SJSA1 (cell line): ENCODE measurements around the gene MAGI1. TPM values are rescaled to one million over a fixed set of nuclear protein-coding genes. Genes with fewer than 3 reads are reported as not detected.

Experiments used
- DNase-seq, 2 experiments: peaks; one replicate each; pipeline ENCODE4 v3.0.0-alpha.2; 2015 to 2020; ENCODE audit warnings: low spot score in 2 of 2, low read depth in 1 of 2
- H3K27ac ChIP-seq: fragments of 250-450 bp; sonication (Bioruptor Pico); 2 replicates; pipeline ENCODE4 v1.5.1; 2020; ENCODE audit warnings: mild to moderate bottlenecking, moderate library complexity
- H3K27me3 ChIP-seq: fragments of 250-450 bp; sonication (Bioruptor Pico); replicated peaks from 2 replicates; pipeline ENCODE4 v1.5.1; 2020; ENCODE audit warnings: mild to moderate bottlenecking, moderate library complexity
- H3K36me3 ChIP-seq: fragments of 250-450 bp; sonication (Bioruptor Pico); 2 replicates; pipeline ENCODE4 v1.5.1; 2020; ENCODE audit warnings: mild to moderate bottlenecking
- H3K4me1 ChIP-seq: fragments of 250-450 bp; sonication (Bioruptor Pico); replicated peaks from 2 replicates; pipeline ENCODE4 v1.6.1; 2021; ENCODE audit warnings: mild to moderate bottlenecking
- H3K4me3 ChIP-seq: fragments of 250-450 bp; sonication (Bioruptor Pico); 2 replicates; pipeline ENCODE4 v1.5.1; 2020; ENCODE audit warnings: mild to moderate bottlenecking
- H3K9me3 ChIP-seq: fragments of 250-450 bp; sonication (Bioruptor Pico); replicated peaks from 2 replicates; pipeline ENCODE4 v1.5.1; 2020; ENCODE audit warnings: mild to moderate bottlenecking
- total RNA-seq: library from RNA; depleted of rRNA; stranded (reverse); fragments of >200 nt; shearing (Covaris generic); gene quantifications from 2 replicates; pipeline ENCODE4 v1.2.3, GENCODE V29; 2014

The MAGI1 gene
- total RNA-seq, 1 experiment from 2014 or later: 4.6 TPM

GRCh38 chr3:65343026-65343425 is 695.7 kb downstream of the MAGI1 start:
- Histone ChIP-seq H3K36me3 (no peaks in the 10 kb centered on the region), H3K27me3 (peaks cover 47% of the 10 kb centered on the region), H3K27ac (no peak overlapping the region), H3K4me1 (peaks cover 1% of the 10 kb centered on the region), H3K4me3 (no peak overlapping the region), H3K9me3 (no peaks in the 10 kb centered on the region)
- no peak for DNase-seq

- H3K4me3 ChIP-seq: no peak overlapping the region
- H3K4me1 ChIP-seq: no peaks in the 10 kb centered on the region
- no peaks in the 10 kb centered on the region for H3K36me3 ChIP-seq
- H3K27me3 ChIP-seq: peaks cover 46% of the 10 kb centered on the region
- H3K9me3 ChIP-seq: no peaks in the 10 kb centered on the region
- no peak overlapping the region for H3K27ac ChIP-seq
- DNase-seq: peak; percentile 10 to 52
These were observed 696.5 kb downstream of the MAGI1 start for GRCh38 chr3:65342084-65342683.

GRCh38 chr3:65339192-65339740 is 699.5 kb downstream of the MAGI1 start:
- H3K27me3 ChIP-seq: peaks cover 31% of the 10 kb centered on the region
- H3K27ac ChIP-seq: no peak overlapping the region
- H3K9me3 ChIP-seq: no peaks in the 10 kb centered on the region
- H3K4me3 ChIP-seq: no peak overlapping the region
- H3K4me1 ChIP-seq: no peaks in the 10 kb centered on the region
- H3K36me3 ChIP-seq: no peaks in the 10 kb centered on the region
- no peak for DNase-seq

GRCh38 chr3:65338571-65338970 is 700.1 kb downstream of the MAGI1 start:
- no peak for DNase-seq
- Histone ChIP-seq H3K4me1 (no peaks in the 10 kb centered on the region), H3K4me3 (no peak overlapping the region), H3K27me3 (peaks cover 26% of the 10 kb centered on the region), H3K36me3 (no peaks in the 10 kb centered on the region), H3K27ac (no peak overlapping the region), H3K9me3 (no peaks in the 10 kb centered on the region)

GRCh38 chr3:65335587-65335986 is 703.1 kb downstream of the MAGI1 start:
- Histone ChIP-seq H3K27me3 (peaks cover 13% of the 10 kb centered on the region; the same call in 1 of the 2 replicates), H3K36me3 (no peaks in the 10 kb centered on the region), H3K27ac (no peak overlapping the region)

GRCh38 chr3:65334045-65334665 is 704.6 kb downstream of the MAGI1 start:
- H3K4me1 ChIP-seq: peaks cover 5% of the 10 kb centered on the region; the same call in 1 of the 2 replicates
- no peak for DNase-seq
- H3K27ac ChIP-seq: no peak overlapping the region
- H3K9me3 ChIP-seq: no peaks in the 10 kb centered on the region
- H3K27me3 ChIP-seq: peaks cover 6% of the 10 kb centered on the region
- H3K36me3 ChIP-seq: no peaks in the 10 kb centered on the region
- H3K4me3 ChIP-seq: no peak overlapping the region

More at GRCh38 chr3:65335587-65335986, 703.1 kb downstream of the MAGI1 start:
- Histone ChIP-seq H3K4me3 (no peak overlapping the region), H3K9me3 (no peaks in the 10 kb centered on the region), H3K4me1 (no peaks in the 10 kb centered on the region)
- no peak for DNase-seq

GRCh38 chr3:65331730-65332129 is 707.0 kb downstream of the MAGI1 start:
- no peaks in the 10 kb centered on the region for H3K9me3 ChIP-seq
- DNase-seq: no peak
- no peaks in the 10 kb centered on the region for H3K36me3 ChIP-seq

GRCh38 chr3:65330072-65330471 is 708.6 kb downstream of the MAGI1 start:
- Histone ChIP-seq H3K4me1 (peaks cover 5% of the 10 kb centered on the region; the same call in 1 of the 2 replicates), H3K36me3 (no peaks in the 10 kb centered on the region), H3K9me3 (no peaks in the 10 kb centered on the region), H3K27ac (no peak overlapping the region), H3K27me3 (no peaks in the 10 kb centered on the region; the same call in none of the 2 replicates), H3K4me3 (no peak overlapping the region)
- DNase-seq: no peak

More at GRCh38 chr3:65331730-65332129, 707.0 kb downstream of the MAGI1 start:
- H3K27me3 ChIP-seq: no peaks in the 10 kb centered on the region; the same call in none of the 2 replicates
- H3K4me1 ChIP-seq: peaks cover 5% of the 10 kb centered on the region; the same call in 1 of the 2 replicates
- no peak overlapping the region for H3K27ac ChIP-seq
- H3K4me3 ChIP-seq: no peak overlapping the region

GRCh38 chr3:65328148-65328547 is 710.6 kb downstream of the MAGI1 start:
- Histone ChIP-seq H3K27me3 (no peaks in the 10 kb centered on the region; the same call in 1 of the 2 replicates), H3K27ac (no peak overlapping the region), H3K9me3 (no peaks in the 10 kb centered on the region), H3K4me1 (peaks cover 5% of the 10 kb centered on the region; the same call in 1 of the 2 replicates), H3K4me3 (no peak overlapping the region), H3K36me3 (no peaks in the 10 kb centered on the region)
- no peak for DNase-seq

- DNase-seq: no peak
- H3K36me3 ChIP-seq: no peaks in the 10 kb centered on the region
- H3K4me1 ChIP-seq: peaks cover 5% of the 10 kb centered on the region; the same call in 1 of the 2 replicates
- no peak overlapping the region for H3K4me3 ChIP-seq
- H3K9me3 ChIP-seq: no peaks in the 10 kb centered on the region
- H3K27ac ChIP-seq: no peak overlapping the region
- no peaks in the 10 kb centered on the region; the same call in 1 of the 2 replicates for H3K27me3 ChIP-seq
These were observed 712.1 kb downstream of the MAGI1 start for GRCh38 chr3:65326574-65326973.

- DNase-seq: no peak
- Histone ChIP-seq H3K9me3 (no peaks in the 10 kb centered on the region), H3K36me3 (no peaks in the 10 kb centered on the region), H3K4me1 (no peaks in the 10 kb centered on the region), H3K4me3 (no peak overlapping the region), H3K27ac (no peak overlapping the region), H3K27me3 (no peaks in the 10 kb centered on the region)
These were observed 715.8 kb downstream of the MAGI1 start for GRCh38 chr3:65322910-65323309.

GRCh38 chr3:65318231-65318630 is 720.5 kb downstream of the MAGI1 start:
- Histone ChIP-seq H3K27me3 (no peaks in the 10 kb centered on the region), H3K27ac (no peak overlapping the region)
- no peak for DNase-seq

GRCh38 chr3:65314916-65315315 is 723.8 kb downstream of the MAGI1 start:
- H3K27me3 ChIP-seq: no peaks in the 10 kb centered on the region

More at GRCh38 chr3:65318231-65318630, 720.5 kb downstream of the MAGI1 start:
- no peaks in the 10 kb centered on the region for H3K4me1 ChIP-seq
- no peaks in the 10 kb centered on the region for H3K9me3 ChIP-seq
- no peak overlapping the region for H3K4me3 ChIP-seq
- H3K36me3 ChIP-seq: no peaks in the 10 kb centered on the region

GRCh38 chr3:65314269-65314668 is 724.4 kb downstream of the MAGI1 start:
- Histone ChIP-seq H3K36me3 (no peaks in the 10 kb centered on the region), H3K27ac (no peak overlapping the region), H3K27me3 (no peaks in the 10 kb centered on the region), H3K9me3 (no peaks in the 10 kb centered on the region), H3K4me3 (no peak overlapping the region), H3K4me1 (0 out of 2 replicates have a peak, but pooled peaks cover 3% of the 10 kb centered on the region)
- DNase-seq: no peak

More at GRCh38 chr3:65314916-65315315, 723.8 kb downstream of the MAGI1 start:
- no peak for DNase-seq
- no peak overlapping the region for H3K4me3 ChIP-seq
- H3K4me1 ChIP-seq: 0 out of 2 replicates have a peak, but pooled peaks cover 3% of the 10 kb centered on the region
- no peaks in the 10 kb centered on the region for H3K9me3 ChIP-seq
- H3K36me3 ChIP-seq: no peaks in the 10 kb centered on the region
- no peak overlapping the region for H3K27ac ChIP-seq
